Osteocyte (in vitro differentiated cells): ENCODE data around the gene MYL12A. TPM values are rescaled to one million over a fixed set of nuclear protein-coding genes. Genes with fewer than 3 reads are reported as not detected.

Source experiments
- DNase-seq: peaks from one replicate; pipeline ENCODE4 v3.0.0; 2021; ENCODE audit warnings: mixed read lengths; ENCODE audit not compliant: unreplicated experiment; ENCODE audit errors: extremely low spot score
- H3K27ac Mint-ChIP-seq: one replicate; pipeline ENCODE4 v1.8.0; 2021; ENCODE audit warnings: mild to moderate bottlenecking, mixed read lengths; ENCODE audit not compliant: unreplicated experiment
- H3K27me3 Mint-ChIP-seq: one replicate; pipeline ENCODE4 v1.8.0; 2021; ENCODE audit warnings: mixed read lengths; ENCODE audit not compliant: unreplicated experiment
- H3K36me3 Mint-ChIP-seq: one replicate; pipeline ENCODE4 v1.8.0; 2021; ENCODE audit warnings: mixed read lengths; ENCODE audit not compliant: unreplicated experiment
- H3K4me1 Mint-ChIP-seq: one replicate; pipeline ENCODE4 v1.8.0; 2021; ENCODE audit warnings: mixed read lengths; ENCODE audit not compliant: unreplicated experiment
- H3K4me3 Mint-ChIP-seq: one replicate; pipeline ENCODE4 v1.8.0; 2021; ENCODE audit warnings: mild to moderate bottlenecking, moderate library complexity, mixed read lengths; ENCODE audit not compliant: unreplicated experiment
- H3K9me3 Mint-ChIP-seq: one replicate; pipeline ENCODE4 v1.8.0; 2021; ENCODE audit warnings: mixed read lengths; ENCODE audit not compliant: unreplicated experiment
- CTCF ChIP-seq: fragments of 200-600 bp; sonication (generic); IDR thresholded peaks from 2 replicates; pipeline ENCODE4 v1.5.0; 2021; ENCODE audit warnings: antibody characterized with exemption, mild to moderate bottlenecking, moderate library complexity
- total RNA-seq: library from RNA; stranded (reverse); gene quantifications from 2 replicates; pipeline ENCODE4 v1.2.1, GENCODE V29; 2021

Gene MYL12A
- total RNA-seq, 1 donor from 2014 or later = 500 TPM

DNA sequence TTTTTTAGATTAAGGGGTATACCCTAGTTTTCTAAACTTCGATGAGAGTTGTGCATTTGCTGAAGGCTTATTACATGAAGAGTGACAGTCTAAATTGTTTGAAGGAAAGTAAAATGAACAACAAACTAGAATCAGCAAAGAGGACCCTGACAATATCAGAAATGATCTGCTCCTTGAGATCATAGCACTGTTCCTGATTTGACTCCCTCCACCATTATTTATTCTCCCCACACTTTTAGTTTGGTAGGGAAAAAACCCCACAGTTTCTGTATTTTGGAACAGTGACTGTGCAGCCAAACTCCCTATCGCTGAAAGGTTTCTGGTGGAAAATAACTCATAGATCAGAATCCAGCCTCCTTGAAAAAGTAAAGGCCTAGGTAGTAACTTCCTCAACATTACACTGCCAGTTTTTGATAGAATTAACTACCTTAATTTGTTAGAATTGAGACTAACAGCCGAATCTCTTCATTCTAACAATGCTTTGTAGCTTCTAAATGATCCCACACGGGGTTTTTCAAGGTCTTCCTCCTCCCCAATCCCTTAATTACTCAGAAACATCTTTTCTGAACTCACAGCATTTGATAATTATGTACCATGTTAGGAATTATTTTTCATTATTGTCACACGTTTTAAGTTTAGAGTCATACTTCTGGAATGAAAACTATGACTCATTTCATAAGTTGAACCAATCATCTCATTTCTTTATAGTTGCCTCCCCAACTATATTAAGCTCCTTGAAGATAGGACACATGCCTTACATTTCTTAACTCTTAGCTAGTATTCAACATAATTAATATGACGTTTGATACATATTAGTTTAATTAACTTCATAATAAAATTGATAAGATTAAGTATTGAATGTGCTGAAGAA lies 2.9 kb downstream of the MYL12A start:
- Mint-ChIP-seq H3K9me3 (no peaks in the 10 kb centered on the region), H3K27ac (peak overlapping the region; percentile 87), H3K4me1 (peaks cover 69% of the 10 kb centered on the region), H3K4me3 (peak overlapping the region; percentile 80), H3K36me3 (peaks cover 39% of the 10 kb centered on the region), H3K27me3 (no peaks in the 10 kb centered on the region)
- DNase-seq = no peak
- TF ChIP-seq CTCF = no peak

GRCh38 chr18:3251249-3251962 lies 3.8 kb downstream of the MYL12A start:
- Mint-ChIP-seq H3K27ac (peak overlapping the region; percentile 80), H3K9me3 (no peaks in the 10 kb centered on the region), H3K36me3 (peaks cover 48% of the 10 kb centered on the region), H3K4me3 (peak overlapping the region; percentile 58), H3K4me1 (peaks cover 69% of the 10 kb centered on the region), H3K27me3 (no peaks in the 10 kb centered on the region)
- TF ChIP-seq CTCF = no peak
- DNase-seq = no peak

DNA sequence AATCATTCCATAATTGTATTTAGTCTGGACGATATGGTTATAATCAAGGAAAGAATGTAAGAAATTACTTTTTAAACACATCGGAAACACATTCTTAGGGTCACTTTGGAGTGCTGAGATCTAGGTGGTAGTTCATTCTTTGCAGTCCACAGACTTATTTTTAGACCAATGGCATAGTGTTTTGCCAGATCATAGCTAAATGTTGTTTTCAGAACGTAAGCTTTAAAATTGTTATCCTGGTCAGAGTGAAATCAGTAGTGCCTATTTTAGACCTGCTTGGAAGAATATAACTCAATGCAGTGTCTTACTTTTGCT lies 4.3 kb downstream of the MYL12A start:
- TF ChIP-seq CTCF = no peak
- Mint-ChIP-seq H3K4me1 (peaks cover 70% of the 10 kb centered on the region), H3K27ac (peak overlapping the region; percentile 80), H3K36me3 (peaks cover 51% of the 10 kb centered on the region), H3K9me3 (no peaks in the 10 kb centered on the region), H3K4me3 (peak overlapping the region; percentile 58), H3K27me3 (no peaks in the 10 kb centered on the region)
- no peak for DNase-seq

GRCh38 chr18:3252843-3253242 lies 5.2 kb downstream of the MYL12A start:
- no peak overlapping the region for H3K4me3 Mint-ChIP-seq
- no peaks in the 10 kb centered on the region for H3K27me3 Mint-ChIP-seq
- H3K36me3 Mint-ChIP-seq = peaks cover 55% of the 10 kb centered on the region
- peak overlapping the region; percentile 65 for H3K27ac Mint-ChIP-seq
- H3K9me3 Mint-ChIP-seq = no peaks in the 10 kb centered on the region
- TF ChIP-seq CTCF = no peak
- DNase-seq = no peak
- peaks cover 74% of the 10 kb centered on the region for H3K4me1 Mint-ChIP-seq

- Mint-ChIP-seq H3K36me3 (peaks cover 61% of the 10 kb centered on the region), H3K4me3 (no peak overlapping the region), H3K27ac (peak overlapping the region; percentile 28), H3K27me3 (no peaks in the 10 kb centered on the region), H3K9me3 (no peaks in the 10 kb centered on the region), H3K4me1 (peaks cover 75% of the 10 kb centered on the region)
- DNase-seq = no peak
- TF ChIP-seq CTCF = no peak
These were observed 7.1 kb downstream of the MYL12A start for GRCh38 chr18:3254725-3255124.
